ENCODE results near the gene IQGAP1. TPM values are rescaled to one million over a fixed set of nuclear protein-coding genes. Genes with fewer than 3 reads are reported as not detected.

Gene IQGAP1
- total RNA-seq, 4 donors from 2014 or later: 238 to 358 (median 282) TPM

DNA sequence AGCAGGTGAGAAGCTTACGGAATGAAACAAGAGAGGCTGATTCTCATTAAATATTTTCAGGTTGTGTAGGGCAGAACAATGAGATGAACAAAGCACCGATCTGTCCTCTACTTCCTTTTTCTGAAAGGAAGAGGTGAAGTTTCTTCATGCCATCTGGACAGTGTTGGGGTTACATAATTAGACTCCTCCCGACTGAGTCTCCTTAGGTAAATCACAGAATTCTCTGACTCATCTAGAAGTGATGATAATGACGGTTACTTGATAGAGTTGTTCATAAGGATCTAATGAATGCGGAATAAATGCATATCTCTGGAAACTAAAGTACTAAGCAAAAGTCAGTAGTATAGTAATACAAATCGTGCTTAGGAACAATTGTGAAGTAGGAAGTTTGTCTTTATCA is 162.9 kb downstream of the IQGAP1 start:
- Histone ChIP-seq H3K4me3 (no peak overlapping the region), H3K27ac (peak overlapping the region in 2 of 4 donors; percentile 91 to 95), H3K9me3 (no peaks in the 10 kb centered on the region), H3K27me3 (no peaks in the 10 kb centered on the region), H3K36me3 (peaks cover 0 to 11% (median 0%) of the 10 kb centered on the region in 3 donors), H3K4me1 (peaks cover 0 to 51% (median 27%) of the 10 kb centered on the region in 4 donors)
- TF ChIP-seq EP300 (IDR thresholded peaks at IDR 0.05) (no peak), POLR2A (IDR thresholded peaks at IDR 0.05) (no peak)
- TF ChIP-seq, protein P1, sequence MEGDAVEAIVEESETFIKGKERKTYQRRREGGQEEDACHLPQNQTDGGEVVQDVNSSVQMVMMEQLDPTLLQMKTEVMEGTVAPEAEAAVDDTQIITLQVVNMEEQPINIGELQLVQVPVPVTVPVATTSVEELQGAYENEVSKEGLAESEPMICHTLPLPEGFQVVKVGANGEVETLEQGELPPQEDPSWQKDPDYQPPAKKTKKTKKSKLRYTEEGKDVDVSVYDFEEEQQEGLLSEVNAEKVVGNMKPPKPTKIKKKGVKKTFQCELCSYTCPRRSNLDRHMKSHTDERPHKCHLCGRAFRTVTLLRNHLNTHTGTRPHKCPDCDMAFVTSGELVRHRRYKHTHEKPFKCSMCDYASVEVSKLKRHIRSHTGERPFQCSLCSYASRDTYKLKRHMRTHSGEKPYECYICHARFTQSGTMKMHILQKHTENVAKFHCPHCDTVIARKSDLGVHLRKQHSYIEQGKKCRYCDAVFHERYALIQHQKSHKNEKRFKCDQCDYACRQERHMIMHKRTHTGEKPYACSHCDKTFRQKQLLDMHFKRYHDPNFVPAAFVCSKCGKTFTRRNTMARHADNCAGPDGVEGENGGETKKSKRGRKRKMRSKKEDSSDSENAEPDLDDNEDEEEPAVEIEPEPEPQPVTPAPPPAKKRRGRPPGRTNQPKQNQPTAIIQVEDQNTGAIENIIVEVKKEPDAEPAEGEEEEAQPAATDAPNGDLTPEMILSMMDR (IDR thresholded peaks at IDR 0.05): no peak
- WGBS, 2 donors: 86 to 88% methylated on average over 6 of the region's 6 CpGs
- no peak for DNase-seq (ENCODE audit: low spot score in 2 of 2)

Small RNA genes within 50 kb of the gene (small RNA-seq; reads per million reads assigned to genes)
- not detected for gene NDUFA3P4

Other genes with a start within 250 kb of the IQGAP1 start
- gene SEMA4B, start 186.9 kb upstream of the IQGAP1 start, total RNA-seq: 100 to 1,000 TPM in 1 of 4 donors, 10 to 100 TPM in 3; 43.1 to 104 (median 59.0) TPM
- 10 to 100 TPM; 27.5 to 48.1 (median 37.8) TPM for gene CIB1, start 154.3 kb upstream of the IQGAP1 start, total RNA-seq
- gene GDPGP1, start 154.0 kb upstream of the IQGAP1 start, total RNA-seq: 1 to 10 TPM; 1.4 to 6.9 (median 4.9) TPM
- under 1 TPM in 1 of 4 donors, not detected in 3; 0.60 TPM for gene TTLL13, start 138.7 kb upstream of the IQGAP1 start, total RNA-seq
- gene NGRN, start 122.6 kb upstream of the IQGAP1 start, total RNA-seq: 10 to 100 TPM; 70.1 to 90.0 (median 74.6) TPM
- gene ZNF774, start 36.0 kb upstream of the IQGAP1 start, total RNA-seq: 1 to 10 TPM in 2 of 4 donors, under 1 TPM in 2; 0.66 to 2.9 (median 1.2) TPM
- gene CRTC3, start 141.7 kb downstream of the IQGAP1 start, total RNA-seq: 10 to 100 TPM; 52.7 to 63.7 (median 60.6) TPM